GM18517 (cell line): Measurements from ENCODE around the gene CAND2.
"Not testable (repeated sequence)": the region's sequence is repeated elsewhere in the genome, so short reads cannot be mapped to it uniquely, and the experiment has no call there.

ENCODE experiments used
- ATAC-seq: cut with Tn5 transposase; IDR thresholded peaks from one replicate; pipeline ENCODE4 v1.9.1; 2021; ENCODE audit warnings: mild to moderate bottlenecking, moderate library complexity; ENCODE audit not compliant: unreplicated experiment

The CAND2 gene

DNA sequence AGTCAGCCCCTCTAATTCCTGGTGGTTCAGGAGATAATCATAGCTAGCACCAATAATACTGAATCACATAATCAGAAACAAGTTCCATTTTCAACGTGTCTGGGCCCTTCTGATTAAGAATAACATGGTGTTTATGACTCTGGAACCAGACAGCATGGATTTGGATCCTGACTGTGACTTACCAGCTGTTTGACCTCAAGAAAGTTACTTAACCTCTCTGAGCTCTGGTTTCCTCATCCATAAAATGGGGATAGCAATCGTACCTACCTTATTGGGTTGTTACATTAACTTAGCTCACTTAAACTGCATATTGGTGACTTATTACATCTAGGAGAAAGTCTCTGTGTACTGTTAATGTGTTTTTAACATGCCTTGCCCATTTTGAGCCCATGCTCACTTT is 26.7 kb upstream of the CAND2 start:
- ATAC-seq: no peak

DNA sequence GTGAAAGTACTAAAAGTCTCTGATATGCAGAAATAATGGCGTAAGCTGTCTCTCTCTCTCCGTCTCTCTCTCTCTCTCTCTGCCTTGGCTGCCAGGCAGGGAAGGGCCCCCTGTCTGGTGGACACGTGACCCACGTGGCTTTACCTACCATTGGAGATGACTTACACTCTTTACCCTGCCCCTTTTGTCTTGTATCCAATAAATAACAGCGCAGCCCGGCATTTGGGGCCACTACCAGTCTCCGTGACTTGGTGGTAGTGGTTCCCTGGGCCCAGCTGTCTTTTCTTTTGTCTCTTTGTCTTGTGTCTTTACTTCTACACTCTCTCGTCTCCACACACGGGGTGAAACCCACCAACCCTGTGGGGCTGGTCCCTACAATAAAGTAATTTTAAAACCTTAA is 25.2 kb upstream of the CAND2 start:
- no peak for ATAC-seq

DNA sequence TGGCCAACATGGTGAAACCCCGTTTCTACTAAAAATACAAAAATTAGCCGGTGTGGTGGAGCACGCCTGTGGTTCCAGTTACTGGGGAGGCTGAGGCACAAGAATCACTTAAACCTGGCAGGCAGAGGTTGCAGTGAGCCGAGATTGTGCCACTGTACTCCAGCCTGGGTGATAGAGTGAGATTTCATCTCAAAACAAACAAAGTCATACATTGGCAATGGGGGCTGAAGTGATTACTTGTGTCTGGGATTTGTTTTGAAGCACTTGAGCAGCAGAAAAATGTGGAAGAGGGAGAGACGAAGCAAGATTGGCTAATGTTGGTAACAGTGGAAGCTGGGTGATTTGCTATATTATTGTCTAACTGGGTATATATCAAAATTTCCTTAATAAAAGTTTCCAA is 24.0 kb upstream of the CAND2 start:
- ATAC-seq: no peak

DNA sequence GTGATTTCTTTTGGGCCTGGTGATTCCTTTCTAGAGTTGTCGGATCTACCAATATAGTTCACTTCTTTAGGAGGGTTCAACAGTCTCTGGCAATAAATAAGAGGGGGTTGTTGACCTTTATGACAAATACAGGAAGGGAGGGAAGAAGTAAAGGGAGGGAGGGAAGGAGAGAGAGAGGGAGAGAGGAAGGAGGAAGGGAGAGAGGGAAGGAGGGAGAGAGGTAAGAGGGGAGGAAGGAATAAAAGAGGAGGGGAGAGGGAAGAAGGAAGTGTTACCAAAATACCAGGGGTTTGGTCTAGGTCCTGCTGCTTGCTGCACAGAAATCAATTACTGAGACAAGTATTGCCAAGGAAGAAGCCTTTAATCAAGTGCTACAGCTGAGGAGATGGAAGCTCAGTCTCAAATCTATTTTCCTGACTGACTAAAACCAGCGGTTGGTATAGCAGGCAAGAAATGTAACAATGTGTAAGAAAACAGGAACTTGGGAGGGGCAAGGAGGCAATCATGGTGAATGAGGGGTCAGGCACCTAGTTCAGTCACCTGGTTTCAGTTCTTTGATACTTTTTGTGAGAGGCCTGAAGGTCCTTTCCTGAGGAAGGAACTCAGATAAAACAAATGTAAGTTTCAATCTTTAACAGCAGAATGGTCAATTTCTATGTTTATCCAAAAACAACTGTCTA is 23.3 kb upstream of the CAND2 start:
- ATAC-seq: no peak

DNA sequence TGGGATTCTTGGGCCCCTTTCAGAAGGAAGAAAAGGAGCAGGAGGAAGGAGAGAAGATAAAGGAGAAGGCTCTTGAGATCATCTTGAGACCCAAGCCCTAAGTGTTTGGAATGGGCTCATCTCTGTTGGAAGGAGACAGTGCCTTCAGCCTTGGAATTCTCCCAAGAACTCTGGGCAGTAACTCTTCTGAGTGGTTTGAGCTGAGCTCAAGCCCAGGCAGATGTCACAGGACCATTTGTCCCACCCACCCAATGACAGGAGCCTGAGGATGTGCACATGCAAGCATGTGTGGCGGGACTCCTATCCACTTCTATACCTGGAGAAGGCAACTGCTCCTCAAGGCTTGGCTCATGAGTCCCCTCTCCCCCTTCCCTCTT is 22.8 kb upstream of the CAND2 start:
- no peak for ATAC-seq

DNA sequence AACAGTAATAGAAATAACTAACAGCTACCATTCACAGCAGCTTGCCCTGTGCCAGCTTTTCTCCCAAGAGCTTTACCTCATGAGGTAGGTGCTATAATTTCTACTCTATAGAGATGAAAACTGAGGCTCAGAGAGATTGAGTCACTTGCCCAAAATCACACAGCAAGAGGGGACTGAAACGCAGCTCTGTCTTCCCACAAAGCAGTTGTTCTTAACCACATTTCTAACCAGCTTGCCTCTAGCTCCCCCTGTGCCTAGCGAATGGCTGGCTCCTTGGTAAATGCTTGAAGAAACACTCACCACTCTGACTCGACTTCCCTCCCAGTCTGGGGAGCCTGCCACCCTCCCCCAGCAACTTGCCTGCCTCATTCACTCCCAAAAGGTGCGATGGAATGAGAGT is 21.9 kb upstream of the CAND2 start:
- no peak for ATAC-seq

DNA sequence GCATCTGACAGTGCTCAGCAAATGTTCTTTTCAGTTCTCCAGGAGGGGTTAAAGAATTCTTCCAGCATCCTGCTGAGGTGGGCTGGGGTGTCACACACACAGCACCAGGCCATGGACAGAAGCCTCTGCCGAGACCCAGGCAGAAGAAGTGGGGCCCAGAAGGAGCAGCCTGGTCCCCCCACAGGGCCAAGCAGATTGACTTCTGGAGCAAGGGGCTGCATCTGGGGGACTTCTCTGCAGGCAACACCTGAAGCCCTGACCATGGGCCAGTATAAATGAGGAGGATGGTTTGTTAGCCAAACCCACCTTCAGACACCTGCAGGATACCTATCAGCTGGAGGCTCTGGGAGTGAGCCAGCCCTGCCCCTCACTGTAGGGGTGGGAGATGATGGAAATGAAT is 21.3 kb upstream of the CAND2 start:
- ATAC-seq: no peak

DNA sequence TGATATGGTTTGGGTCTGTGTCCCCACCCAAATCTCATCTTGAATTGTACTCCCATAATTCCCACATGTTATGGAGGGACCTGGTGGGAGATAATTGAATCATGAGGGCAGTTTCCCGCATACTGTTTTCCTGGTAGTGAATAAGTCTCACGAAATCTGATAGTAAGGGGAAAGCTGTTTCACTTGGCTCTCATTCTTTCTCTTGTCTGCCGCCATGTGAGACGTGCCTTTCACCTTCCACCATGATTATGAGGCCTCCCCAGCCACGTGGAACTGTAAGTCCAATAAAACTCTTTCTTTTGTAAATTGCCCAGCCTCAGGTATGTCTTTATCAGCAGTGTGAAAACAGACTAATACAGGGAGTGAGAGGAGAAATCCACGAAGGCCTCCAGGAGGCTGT is 20.5 kb upstream of the CAND2 start:
- not testable (repeated sequence) for ATAC-seq

DNA sequence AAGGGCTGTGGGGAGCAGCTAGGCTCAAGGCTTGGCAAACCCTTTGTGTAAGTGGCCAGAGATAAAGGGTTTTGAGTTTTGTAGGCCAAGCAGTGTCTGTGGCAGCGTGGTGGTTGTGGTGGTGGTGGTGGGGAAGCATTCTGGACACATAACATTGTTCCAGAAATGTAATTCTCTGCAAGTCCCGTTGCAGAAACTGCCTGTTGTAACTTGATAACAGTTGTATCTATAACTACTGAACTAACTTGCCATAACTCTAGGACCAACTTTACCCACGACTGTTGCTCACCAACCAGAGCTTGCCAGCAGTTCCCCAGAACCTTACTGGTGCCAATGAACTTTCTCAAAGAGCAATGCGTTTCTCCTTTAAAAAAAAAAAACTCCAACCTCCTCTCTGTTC is 19.3 kb upstream of the CAND2 start:
- ATAC-seq: no peak

DNA sequence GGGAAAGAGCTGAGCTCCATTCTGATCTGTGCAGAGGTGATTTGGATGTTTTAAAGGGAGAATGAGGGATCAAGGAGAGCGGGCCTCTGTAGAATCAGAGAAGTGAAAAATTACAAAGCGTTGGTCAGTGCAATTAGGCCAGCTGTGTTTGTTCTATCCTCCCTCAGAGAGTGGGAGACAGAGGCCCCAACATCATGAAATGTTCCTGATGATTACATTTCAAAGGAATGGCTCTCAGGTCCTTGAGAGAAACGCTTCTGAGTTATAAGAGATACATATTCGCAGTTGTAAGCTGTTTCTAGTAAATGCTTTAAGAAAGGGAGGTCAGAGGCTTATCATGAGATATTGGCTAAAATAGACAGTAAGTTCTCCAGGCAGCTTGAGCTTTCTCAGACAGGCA is 15.7 kb upstream of the CAND2 start:
- no peak for ATAC-seq

DNA sequence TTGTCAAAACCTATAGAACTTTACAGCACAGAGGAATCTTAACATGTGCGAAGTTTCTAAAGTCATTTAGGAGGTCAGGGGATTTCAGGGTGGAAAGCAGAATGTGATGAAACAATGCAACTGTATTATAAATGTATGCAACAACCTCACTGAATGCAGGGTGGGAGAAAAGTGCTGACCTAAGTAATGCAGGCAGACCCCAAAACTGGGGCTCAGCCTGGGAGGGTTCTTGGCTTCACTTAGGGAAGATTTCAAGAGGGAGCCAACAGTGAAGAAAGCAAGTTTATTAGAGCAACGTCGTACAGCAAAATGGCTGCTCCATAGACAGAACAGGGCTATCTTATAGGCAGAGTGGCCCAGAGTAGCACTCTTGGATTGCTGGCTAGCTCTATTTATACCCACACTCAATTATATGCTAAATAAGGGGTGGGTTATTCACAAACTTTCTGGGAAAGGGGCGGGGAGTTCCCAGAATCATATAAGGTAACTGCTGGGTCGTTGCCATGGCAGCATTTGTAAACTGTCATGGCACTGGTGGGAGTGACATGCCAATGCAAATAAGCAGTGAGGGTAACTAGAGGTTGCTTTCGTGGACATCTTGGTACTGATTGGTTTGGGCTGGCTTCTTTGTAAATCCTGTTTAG is 14.2 kb upstream of the CAND2 start:
- no peak for ATAC-seq

DNA sequence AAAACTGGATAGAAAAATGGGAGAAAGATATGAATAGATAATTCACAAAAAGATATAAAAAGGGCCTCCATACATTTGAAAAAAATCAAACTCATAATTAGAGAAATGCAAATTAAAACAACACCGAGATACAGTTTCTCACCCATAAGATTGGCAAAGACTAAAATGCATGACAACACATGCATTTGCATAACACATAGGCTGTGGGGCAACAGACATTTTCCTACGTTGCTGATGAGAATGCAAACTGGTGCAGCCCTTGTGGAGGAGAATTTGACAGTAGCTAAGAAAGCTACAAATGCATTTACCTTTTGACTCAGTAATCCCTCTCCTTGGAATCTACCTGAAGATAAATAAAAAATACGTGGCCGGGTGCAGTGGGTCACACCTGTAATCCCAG is 11.4 kb upstream of the CAND2 start:
- ATAC-seq: no peak

DNA sequence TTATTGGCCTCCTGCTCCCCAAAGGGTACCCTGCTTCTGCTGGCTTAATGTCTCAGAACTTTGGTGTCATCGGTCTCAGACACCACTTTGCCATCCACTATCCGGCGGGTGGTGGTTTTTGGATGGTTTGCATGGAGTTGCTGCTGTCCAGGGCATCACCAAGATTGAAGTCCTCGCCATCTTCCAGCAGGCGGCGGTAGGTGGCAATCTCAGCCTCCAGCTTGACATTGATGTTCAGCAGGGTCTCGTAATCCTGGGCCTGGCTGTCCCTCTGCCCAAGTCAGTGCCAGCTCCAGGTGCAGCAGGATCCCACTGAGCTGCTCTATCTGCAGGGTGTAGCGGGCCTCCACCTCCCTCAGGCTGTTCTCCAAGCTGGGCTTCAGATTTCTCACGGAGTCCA is 9.1 kb upstream of the CAND2 start:
- not testable (repeated sequence) for ATAC-seq

DNA sequence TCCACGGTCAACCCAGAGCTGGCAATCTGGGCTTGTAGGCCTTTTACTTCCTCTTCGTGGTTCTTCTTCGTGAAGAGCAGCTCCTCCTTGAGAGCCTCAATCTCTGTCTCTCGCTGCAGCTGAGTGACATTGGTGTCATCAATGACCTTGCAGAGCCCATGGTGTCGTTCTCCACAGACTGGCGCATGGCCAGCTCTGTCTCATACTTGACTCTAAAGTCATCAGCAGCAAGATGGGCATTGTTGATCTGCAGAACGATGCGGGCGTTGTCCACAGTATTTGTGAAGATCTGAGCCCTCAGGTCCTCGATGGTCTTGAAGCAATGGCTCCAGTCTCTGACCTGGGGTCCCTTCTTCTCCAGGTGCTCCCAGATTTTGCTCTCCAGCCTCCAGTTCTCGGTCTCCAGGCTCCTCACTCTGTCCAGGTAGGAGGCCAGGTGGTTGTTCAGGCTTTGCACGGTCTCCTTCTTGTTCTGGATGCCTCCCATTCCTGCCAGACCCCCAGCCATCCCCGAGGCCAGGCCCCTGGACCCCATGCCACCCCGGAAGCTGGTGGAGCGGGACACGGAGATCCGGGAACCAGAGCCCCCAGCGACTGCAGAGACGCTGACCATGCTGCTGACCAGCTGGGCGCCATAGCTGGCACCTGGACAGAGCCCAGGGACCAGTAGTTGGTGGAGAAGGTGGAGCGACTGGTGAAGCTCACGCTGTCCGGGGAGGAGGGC is 8.4 kb upstream of the CAND2 start:
- ATAC-seq: not testable (repeated sequence)

DNA sequence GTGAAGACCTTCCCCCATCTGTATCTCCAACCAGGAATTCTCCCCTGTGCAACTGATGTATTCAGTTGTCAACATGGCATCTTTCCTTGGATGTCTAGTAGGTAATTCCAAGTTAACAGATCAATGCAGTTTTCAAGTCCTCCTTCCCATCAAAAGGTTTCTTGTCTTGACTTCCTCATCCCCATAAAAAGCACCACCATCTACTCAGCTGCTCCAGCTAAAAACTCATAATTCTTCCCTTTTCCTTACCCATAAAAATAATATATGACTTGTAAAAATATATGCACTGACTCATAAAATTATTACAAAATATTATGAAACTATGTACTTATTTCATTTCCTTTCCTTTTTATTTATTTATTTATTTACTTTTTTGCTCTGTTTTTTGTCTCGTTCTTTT is 5.0 kb upstream of the CAND2 start:
- ATAC-seq: no peak

DNA sequence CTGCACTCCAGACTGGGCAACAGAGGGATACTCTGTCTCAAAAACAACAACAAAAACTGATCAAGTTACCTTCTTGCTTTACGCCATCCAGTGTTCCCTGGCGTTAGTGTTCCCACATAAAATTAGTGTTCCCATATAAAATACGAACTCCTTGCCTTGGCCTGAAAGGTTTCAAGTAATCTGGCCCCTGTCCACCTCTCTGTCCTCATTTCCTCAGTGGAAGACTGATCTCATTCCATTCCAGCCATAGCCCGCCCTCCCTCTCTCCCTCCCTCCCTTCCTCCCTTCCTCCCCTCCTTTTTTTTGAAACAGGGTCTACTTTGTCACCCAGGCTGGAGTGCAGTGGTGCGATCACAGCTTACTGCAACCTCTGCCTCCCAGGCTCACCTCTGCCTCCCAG is 2.8 kb upstream of the CAND2 start:
- no peak for ATAC-seq

DNA sequence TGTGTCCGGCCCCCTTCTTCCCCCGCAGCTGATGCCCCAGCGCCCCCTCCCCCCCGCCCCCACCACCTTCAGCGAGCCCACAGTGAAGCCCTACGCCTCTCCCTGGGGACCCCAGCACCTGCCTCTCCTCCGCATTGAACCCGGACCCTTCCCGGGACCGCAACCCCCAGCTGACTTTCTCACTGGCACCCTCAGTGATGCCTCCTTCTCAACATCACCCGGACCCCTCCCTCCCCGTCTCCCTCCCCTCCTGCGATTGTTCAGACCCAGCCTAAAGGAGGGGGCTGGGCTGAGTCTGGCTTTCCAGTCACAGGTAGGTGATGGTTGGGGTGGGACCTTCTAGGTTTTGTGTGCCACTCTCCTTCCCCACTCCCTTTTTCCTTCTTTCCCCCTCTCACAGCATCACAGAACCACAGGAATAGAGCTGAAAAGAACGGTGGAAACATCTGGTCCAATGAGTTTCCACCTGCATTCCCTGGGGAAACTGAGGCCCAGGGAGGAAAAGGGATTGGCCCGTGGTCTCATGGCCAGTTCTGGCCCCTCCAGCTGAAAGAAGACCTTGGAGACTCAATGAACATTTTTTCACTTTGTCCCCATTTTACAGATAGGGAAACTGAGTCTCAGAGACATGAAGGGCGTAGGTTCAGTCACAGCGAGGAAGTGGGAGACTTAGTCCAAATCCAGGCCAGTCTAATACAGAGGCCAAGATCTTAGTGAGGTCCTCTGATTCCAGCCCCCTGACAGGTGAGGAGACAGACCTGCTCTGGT is 828 bp downstream of the CAND2 start:
- no peak for ATAC-seq

DNA sequence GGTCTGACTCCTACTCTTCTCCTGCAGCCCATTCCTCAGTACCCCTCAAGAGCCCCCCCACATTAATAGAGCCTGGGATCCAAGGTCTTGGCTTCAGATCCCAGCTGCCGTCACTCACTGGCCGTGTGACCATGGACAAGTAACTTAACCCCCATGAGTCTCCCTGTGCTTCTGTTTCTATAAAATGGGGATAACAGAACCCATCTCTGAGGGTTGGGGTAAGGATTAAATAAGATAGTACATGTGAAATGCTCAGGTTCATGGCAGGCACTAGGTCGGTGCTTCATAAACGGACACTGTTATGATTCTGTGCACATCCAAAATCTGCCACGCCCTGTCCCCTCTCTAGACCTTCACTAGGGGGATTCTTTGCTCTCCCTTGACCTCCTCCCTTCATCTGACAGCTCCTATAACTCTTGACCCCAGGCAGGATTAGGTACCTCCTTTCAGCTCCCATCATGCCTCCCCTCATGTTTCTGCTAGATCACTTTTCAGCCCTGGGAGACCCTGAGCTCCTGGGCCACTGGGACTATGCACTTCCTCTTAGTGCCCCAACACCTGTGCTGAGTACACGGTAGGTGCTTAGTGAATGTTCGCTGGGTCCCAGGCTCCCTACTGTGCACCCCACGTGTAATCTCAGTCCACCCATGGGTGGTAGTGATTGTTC is 1.5 kb downstream of the CAND2 start:
- ATAC-seq: no peak

DNA sequence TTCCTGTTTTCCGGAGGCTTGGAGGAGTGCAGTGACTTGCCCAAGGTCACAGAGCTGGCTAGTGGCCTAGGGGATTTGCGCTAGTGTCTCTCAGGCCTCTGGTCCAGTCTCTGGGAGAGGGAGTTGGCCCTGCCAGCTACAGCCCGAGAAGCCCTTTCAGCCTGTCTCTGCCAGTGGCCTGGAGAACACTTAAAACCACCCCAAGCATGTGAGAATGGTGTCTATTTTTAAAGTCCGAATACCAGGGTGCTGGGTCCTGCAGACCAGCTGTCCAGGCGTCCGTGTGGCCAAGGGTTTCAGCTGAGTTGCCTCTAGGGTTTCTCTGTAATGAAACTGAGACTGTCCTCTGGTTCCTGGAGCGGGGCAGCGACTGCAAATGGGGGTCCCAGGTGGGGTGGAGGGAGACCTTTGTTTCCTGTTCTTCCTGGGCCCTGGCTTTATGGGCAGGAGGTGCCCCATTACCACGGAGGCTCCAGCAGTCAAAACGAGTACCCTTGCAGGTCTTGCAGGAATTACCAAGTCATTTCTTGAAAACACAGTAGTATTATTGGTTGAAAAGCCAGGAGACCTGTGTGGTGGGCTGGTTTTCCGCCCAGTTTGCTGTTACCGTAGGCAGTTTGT is 2.2 kb downstream of the CAND2 start:
- no peak for ATAC-seq

DNA sequence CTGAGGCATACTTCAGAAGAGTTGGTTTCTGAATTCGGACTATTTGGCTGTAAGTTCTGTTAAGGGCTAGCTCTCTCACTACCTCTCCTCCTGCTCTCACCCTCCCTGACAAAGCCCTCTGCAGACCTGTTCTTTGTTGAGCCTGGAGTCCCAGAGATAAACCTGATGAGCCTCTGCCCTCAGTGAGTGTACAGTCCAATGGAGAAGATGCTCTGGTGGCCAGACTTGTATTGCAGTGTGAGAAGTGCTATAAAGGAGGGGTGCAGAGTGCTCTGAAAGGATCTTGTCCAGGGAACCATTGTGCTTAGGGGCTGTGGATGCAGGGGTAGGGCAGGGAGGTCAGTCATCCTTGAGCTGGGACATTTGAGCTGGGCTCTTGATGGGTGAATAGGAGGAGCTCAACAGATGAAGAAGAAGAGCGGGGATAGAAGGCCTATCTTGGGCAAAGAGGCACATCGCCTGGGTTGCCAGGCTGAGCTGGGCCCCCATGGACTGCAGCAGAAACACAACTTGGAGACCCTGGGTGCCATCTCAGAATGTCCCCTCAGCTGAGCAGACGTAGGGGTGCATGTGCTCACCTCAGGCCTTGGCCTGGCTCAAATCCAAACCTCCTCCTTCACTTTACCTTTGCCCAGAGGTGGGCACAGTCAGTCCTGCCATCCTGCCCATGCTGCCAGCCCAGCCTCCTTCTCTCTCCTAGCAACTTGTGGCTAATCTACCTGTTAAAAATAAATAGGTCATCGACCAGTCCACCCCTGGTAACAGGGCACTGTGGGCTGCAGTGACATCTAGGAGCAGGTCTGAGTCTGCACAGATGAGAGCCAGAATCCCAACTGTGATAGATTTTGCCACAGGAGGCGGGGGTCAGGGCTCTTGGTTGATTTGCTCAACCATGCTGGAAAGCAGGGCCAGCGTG is 3.3 kb downstream of the CAND2 start:
- no peak for ATAC-seq
